ENCODE data around the gene SLC9A1. TPM values are rescaled to one million over a fixed set of nuclear protein-coding genes. Genes with fewer than 3 reads are reported as not detected.

SLC9A1 gene
- total and polyA plus RNA-seq, 10 of the 15 experiments (the other 5 are each of a cell fraction or from before 2014, with no cell fraction given), result 0.87 to 21.4 (median 4.3) TPM

DNA sequence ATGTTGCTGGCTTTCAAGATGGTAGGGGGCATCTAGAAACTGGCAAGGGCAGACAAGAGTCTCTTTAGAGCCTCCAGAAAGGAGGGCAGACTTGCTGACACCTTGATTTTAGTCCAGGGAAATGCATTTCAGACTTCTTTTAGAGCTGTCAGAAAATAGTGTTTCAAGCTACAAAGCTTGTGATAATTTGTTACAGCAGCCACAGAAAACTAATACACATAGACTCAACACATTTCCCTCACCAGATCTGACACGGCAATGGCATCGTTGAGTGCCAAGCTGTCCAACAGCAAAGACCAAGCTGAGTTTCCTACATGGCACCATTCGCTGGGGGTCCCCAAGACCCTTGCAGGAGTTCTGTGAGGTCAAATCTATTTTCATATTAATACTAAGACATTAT lies 62.0 kb downstream of the SLC9A1 start:
- no peak for TF ChIP-seq CEBPB (IDR thresholded peaks at IDR 0.05; ENCODE audit: borderline replicate concordance in 1 of 2, low read depth in 2 of 2, low read length in 2 of 2)
- no peak for TF ChIP-seq BRCA1 (IDR thresholded peaks at IDR 0.05; ENCODE audit: low read depth, low read length)
- no peak for TF ChIP-seq ZNF384 (IDR thresholded peaks at IDR 0.05; ENCODE audit: borderline replicate concordance, low read depth, low read length)
- TF ChIP-seq, protein P1, sequence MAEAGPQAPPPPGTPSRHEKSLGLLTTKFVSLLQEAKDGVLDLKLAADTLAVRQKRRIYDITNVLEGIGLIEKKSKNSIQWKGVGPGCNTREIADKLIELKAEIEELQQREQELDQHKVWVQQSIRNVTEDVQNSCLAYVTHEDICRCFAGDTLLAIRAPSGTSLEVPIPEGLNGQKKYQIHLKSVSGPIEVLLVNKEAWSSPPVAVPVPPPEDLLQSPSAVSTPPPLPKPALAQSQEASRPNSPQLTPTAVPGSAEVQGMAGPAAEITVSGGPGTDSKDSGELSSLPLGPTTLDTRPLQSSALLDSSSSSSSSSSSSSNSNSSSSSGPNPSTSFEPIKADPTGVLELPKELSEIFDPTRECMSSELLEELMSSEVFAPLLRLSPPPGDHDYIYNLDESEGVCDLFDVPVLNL (IDR thresholded peaks at IDR 0.05; ENCODE audit: low read depth, low read length), result no peak
- no peak for TF ChIP-seq CHD4 (IDR thresholded peaks at IDR 0.05)
- TF ChIP-seq, protein P2, sequence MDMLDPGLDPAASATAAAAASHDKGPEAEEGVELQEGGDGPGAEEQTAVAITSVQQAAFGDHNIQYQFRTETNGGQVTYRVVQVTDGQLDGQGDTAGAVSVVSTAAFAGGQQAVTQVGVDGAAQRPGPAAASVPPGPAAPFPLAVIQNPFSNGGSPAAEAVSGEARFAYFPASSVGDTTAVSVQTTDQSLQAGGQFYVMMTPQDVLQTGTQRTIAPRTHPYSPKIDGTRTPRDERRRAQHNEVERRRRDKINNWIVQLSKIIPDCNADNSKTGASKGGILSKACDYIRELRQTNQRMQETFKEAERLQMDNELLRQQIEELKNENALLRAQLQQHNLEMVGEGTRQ (IDR thresholded peaks at IDR 0.05; ENCODE audit: borderline replicate concordance, low read depth, low read length), result no peak
- no peak overlapping the region for H3K4me3 ChIP-seq
- in situ Hi-C loops (cut with MboI), result no loop called here
- 53% methylated on average over 3 of the region's 3 CpGs for WGBS (ENCODE audit: insufficient coverage, insufficient replicate concordance, low lambda C conversion rate, missing lambda C conversion rate)
- no peak overlapping the region for H3K9ac ChIP-seq (ENCODE audit: control insufficient read depth, insufficient read depth, low read length)
- FAIRE-seq, result no peak
- no peak for ATAC-seq
- SMC1A ChIA-PET (ENCODE audit: uncharacterized antibody, unreplicated experiment), result interaction anchor here (1.0 to 4.0 kb wide), 2 partner anchors 47 to 95 kb away, joined by 3 to 37 read pairs; no protein-coding TSS in a partner anchor
- POLR2A ChIA-PET, result no interaction called here
- RAD21 ChIA-PET (ENCODE audit: unreplicated experiment), result interaction anchor here (0.7 to 12.7 kb wide), 2 partner anchors 48 to 488 kb away, joined by 6 to 224 read pairs; no protein-coding TSS in a partner anchor
- no peaks in the 10 kb centered on the region for H4K20me1 ChIP-seq (ENCODE audit: control insufficient read depth, insufficient read depth)
- H3K79me2 ChIP-seq (ENCODE audit: control insufficient read depth, insufficient read depth, low read length), result no peaks in the 10 kb centered on the region
- no peaks in the 10 kb centered on the region for H3K36me3 ChIP-seq (ENCODE audit: control insufficient read depth in 2 of 2, insufficient read depth in 2 of 2, low read length in 1 of 2)
- DNase-seq (ENCODE audit: low read depth, low spot score), result no peak
- BruUV-seq (replicated peaks), result no TSS peak
- no peaks in the 10 kb centered on the region for H3K9me3 ChIP-seq (replicated peaks; ENCODE audit: control insufficient read depth, insufficient read depth, low read length)
- no peak overlapping the region for H3K4me2 ChIP-seq (ENCODE audit: control insufficient read depth, insufficient read depth)
- CTCF ChIA-PET, result interaction anchor here (1.1 to 16.9 kb wide), 5 partner anchors 10 to 97 kb away, joined by 3 to 577 read pairs (median 3); partner anchors contain the start of gene TRNP1
- intact Hi-C loops (cut with micrococcal nuclease; ENCODE audit: unreplicated experiment), result no loop called here
- H3K27me3 ChIP-seq (replicated peaks in 1 of 2; ENCODE audit: control insufficient read depth in 2 of 2, insufficient read depth in 2 of 2, low read length in 1 of 2), result 0 out of 4 replicates have a peak, but pooled peaks cover 0 to 2% of the 10 kb centered on the region in 2 experiments
- H3K27ac ChIP-seq (ENCODE audit: control insufficient read depth, insufficient read depth), result no peak overlapping the region
- H3K4me1 ChIP-seq (ENCODE audit: control insufficient read depth, insufficient read depth, low read length), result no peaks in the 10 kb centered on the region
- no peak overlapping the region for H2AFZ ChIP-seq (ENCODE audit: control insufficient read depth, low read depth, low read length)

Data from GM12878 (cell line).